ENCODE results near the gene JAG2.

The JAG2 gene

GRCh38 chr14:105195051-105195450 lies 26.5 kb upstream of the JAG2 start:
- H3K4me3 ChIP-seq (ENCODE audit: low read depth, low read length): no peak overlapping the region
- no peak for DNase-seq (ENCODE audit: low read depth)
- TF ChIP-seq CTCF (IDR thresholded peaks at IDR 0.05; ENCODE audit: control insufficient read depth, extremely low read depth, insufficient read depth): no peak

GRCh38 chr14:105193916-105194782 lies 25.6 kb upstream of the JAG2 start:
- H3K4me3 ChIP-seq (ENCODE audit: low read depth, low read length): no peak overlapping the region
- DNase-seq (ENCODE audit: low read depth): no peak
- no peak for TF ChIP-seq CTCF (IDR thresholded peaks at IDR 0.05; ENCODE audit: control insufficient read depth, extremely low read depth, insufficient read depth)

- no peak for TF ChIP-seq CTCF (IDR thresholded peaks at IDR 0.05; ENCODE audit: control insufficient read depth, extremely low read depth, insufficient read depth)
- no peak overlapping the region for H3K4me3 ChIP-seq (ENCODE audit: low read depth, low read length)
- DNase-seq (ENCODE audit: low read depth): no peak
Measured at GRCh38 chr14:105192866-105193731, 24.5 kb upstream of the JAG2 start.

- peak; percentile 2; the same call in 1 of the 2 replicates for TF ChIP-seq CTCF (IDR thresholded peaks at IDR 0.05; ENCODE audit: control insufficient read depth, extremely low read depth, insufficient read depth)
- no peak overlapping the region for H3K4me3 ChIP-seq (ENCODE audit: low read depth, low read length)
- no peak for DNase-seq (ENCODE audit: low read depth)
Measured at GRCh38 chr14:105187935-105188524, 19.5 kb upstream of the JAG2 start.

GRCh38 chr14:105187116-105187515 lies 18.5 kb upstream of the JAG2 start:
- no peak for DNase-seq (ENCODE audit: low read depth)
- no peak overlapping the region for H3K4me3 ChIP-seq (ENCODE audit: low read depth, low read length)
- TF ChIP-seq CTCF (IDR thresholded peaks at IDR 0.05; ENCODE audit: control insufficient read depth, extremely low read depth, insufficient read depth): no peak

GRCh38 chr14:105185973-105186372 lies 17.4 kb upstream of the JAG2 start:
- TF ChIP-seq CTCF (IDR thresholded peaks at IDR 0.05; ENCODE audit: control insufficient read depth, extremely low read depth, insufficient read depth): no peak
- no peak for DNase-seq (ENCODE audit: low read depth)
- H3K4me3 ChIP-seq (ENCODE audit: low read depth, low read length): no peak overlapping the region

Measured in LNCaP clone FGC (cell line).